Activated CD8-positive, alpha-beta memory T cell treated with anti-CD3 and anti-CD28 coated beads, Interleukin-2, amount 50 U/mL, for 24 hours (primary cell): Measurements from ENCODE around the gene CASP5.

Experiments used
- DNase-seq: peaks from one replicate; pipeline ENCODE4 v3.0.0-alpha.2; 2020; ENCODE audit errors: extremely low read depth

CASP5 gene

DNA sequence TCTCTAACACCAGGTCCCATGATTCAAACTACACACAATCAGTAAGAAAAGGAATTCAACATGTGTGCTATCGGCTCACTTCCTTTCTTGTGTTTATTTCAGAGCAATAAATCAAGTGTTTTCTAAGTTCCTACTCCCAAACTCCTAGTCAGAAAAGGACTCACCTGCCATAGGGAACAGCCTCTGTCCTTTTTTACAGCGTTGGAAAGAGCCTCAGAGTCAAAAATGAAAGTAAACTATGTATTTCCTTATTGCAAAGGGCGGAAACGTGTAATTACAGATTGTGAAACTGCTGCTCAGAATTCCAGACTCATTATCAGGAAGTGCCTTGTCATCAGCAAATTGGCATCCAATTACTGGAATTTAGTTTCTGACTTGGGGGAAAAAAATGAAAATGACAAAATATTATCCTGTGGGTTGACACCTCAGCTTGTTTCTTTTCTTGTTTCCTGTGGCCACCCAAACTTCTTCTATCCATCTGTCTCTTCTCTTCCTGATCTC is 54.6 kb downstream of the CASP5 start, which contains the start of gene CASP4:
Gene CASP4, minus strand, starts transcription at position 220 of the 501 bp plus-strand sequence. Its CDS starts 49 bp downstream, at position 171.
- DNase-seq = no peak

DNA sequence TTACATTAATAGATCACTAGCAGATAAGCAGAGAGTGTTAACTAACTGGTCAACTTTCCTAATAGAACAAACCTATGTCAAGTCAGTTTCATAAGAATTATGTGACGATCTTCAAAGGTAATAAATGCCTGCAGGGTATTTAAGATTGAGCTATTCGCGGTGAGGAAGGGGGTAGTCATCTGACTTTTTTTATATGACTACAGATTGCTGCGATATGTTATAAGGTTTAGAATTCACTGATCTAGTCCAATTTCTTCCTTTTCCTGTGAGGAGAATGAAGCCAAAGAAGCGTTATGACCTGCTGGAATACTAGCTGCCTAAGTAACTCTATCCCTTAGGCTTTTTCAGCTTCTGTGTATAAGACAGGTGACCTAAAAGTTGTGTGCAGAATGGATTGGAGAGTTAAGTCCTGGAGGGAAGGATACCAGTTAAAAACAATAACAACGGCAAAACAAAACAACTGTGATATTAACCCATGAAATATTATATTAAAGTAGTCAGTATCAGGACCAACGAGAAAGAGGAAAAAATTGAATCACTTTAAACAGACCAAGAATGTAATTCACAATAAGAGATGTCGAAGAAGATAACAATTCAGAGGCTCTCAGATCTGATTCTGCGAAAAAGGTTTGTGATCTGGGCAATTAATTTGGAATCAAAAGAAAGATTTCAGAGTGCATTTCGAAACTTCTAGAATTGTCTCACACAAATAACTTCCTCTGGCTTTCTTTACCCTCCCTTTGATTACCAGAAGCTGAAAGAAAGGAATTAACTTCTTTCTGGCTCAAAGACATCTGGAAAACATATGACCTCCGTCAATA is 55.2 kb downstream of the CASP5 start:
- no peak for DNase-seq

- DNase-seq = no peak
Observed at GRCh38 chr11:104965735-104966134, 57.2 kb downstream of the CASP5 start.

DNA sequence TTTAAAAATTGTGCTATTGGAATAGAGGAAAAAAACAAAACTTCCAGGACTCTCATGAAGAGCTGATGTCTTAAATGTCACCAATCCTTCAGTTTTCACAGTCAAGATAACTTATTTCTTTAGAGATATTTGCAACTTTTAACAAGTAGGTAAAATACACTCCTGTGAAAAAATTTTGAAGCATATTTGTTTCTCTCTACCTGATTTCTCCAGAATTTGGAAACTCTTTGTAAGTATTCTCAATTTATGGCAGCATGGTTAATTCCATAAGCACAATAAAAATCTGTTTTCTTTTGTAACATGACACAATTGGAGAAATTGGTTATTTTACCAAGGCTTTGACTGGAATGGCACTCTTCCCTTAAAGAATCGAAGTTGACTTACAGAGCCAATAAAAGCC is 58.7 kb downstream of the CASP5 start:
- no peak for DNase-seq

DNA sequence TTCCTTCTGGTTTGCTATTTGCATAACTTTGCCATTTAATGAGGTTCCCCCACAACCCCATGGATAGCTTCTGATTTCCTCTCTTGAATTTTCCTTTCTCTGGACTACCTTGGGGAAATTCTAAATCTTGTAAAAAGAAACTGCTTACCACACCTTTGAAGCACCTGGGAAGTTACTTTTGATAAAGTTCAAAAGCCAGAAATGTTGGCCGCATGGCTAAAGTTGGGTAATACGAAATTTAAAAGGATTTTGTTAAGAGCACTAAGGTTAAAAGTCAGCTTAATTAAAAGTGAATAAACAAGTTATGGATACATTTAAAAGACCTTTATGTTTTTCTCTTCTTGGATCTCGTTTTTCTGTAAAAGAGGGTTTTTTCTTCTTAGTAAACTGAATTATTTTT is 60.1 kb downstream of the CASP5 start:
- DNase-seq = no peak

GRCh38 chr11:104957280-104957679 is 65.7 kb downstream of the CASP5 start:
- no peak for DNase-seq

DNA sequence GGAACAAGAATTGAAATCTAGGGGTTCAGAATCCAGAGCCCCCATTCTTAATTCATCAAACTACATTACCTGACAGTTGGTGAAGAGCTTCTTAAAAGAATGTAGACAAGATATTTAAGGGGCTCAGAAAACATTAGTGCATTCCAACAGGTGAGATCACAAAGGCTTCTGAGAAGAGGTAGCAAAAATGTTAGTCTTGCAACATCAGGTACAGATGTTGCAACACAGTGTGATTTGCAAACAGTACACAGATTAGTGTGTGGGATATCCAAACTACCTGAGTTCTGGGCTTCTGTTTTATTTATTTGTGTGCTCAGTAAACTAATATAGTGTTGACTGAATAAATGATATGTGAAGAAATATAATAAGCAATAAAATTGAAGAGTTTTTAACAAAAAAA is 66.4 kb downstream of the CASP5 start:
- no peak for DNase-seq

DNA sequence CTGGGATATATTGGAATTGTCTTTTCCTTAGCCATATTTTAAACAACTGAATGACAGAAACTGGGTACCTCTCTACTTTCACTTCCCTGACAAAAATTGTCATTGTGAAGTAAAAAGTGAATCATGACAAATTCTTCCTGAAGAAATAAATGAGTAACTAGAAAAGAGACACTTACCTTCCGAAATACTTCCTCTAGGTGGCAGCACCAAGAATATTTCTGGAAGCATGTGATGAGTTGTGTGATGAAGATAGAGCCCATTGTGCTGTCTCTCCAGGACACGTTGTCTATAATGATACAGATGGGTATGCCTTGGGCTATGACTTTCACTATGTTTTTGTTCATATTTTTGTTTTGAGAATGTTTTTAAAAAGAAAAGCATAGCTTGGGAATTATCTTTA is 76.1 kb downstream of the CASP5 start:
- no peak for DNase-seq
